DND-41 (cell line): Measurements from ENCODE around the gene AKAP6.

Experiments used
- EZH2 ChIP-seq: IDR thresholded peaks from 3 replicates; pipeline ENCODE4 v1.6.1; 2012; ENCODE audit warnings: borderline replicate concordance, low read depth, mild to moderate bottlenecking, moderate library complexity, low read length, inconsistent platforms; ENCODE audit not compliant: severe bottlenecking
- TF ChIP-seq, protein P1 (sequence below): IDR thresholded peaks from 2 replicates; pipeline ENCODE4 v1.5.1; 2012; ENCODE audit warnings: borderline replicate concordance, low read length, moderate library complexity, mild to moderate bottlenecking; ENCODE audit not compliant: poor library complexity, severe bottlenecking; ENCODE audit errors: extremely low read depth

DNA sequence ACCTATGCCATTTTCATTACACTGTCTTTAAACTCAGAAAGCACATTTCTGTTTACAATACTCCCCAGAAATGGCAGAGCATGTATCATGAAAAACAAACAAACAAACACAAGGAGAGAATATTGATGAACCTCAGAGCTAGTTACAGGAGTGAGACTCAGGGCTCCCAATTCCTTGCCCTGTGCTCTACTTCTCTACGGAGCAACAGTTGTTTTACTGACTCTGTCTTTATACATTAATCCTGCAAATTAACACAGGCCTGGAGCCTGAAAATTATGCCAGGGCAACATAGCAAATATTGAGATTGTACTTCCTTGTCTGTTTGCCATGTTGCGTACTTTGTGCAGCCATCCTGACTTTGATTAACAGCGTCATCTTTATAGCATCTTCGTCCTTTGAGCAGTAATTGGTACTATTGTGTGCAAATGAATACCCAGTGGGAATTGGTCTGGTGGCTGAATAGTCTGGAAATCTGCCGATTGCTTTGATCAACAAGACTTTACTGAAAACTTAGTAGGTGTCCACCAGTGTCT is 15.2 kb upstream of the AKAP6 start:
- TF ChIP-seq, protein P1, sequence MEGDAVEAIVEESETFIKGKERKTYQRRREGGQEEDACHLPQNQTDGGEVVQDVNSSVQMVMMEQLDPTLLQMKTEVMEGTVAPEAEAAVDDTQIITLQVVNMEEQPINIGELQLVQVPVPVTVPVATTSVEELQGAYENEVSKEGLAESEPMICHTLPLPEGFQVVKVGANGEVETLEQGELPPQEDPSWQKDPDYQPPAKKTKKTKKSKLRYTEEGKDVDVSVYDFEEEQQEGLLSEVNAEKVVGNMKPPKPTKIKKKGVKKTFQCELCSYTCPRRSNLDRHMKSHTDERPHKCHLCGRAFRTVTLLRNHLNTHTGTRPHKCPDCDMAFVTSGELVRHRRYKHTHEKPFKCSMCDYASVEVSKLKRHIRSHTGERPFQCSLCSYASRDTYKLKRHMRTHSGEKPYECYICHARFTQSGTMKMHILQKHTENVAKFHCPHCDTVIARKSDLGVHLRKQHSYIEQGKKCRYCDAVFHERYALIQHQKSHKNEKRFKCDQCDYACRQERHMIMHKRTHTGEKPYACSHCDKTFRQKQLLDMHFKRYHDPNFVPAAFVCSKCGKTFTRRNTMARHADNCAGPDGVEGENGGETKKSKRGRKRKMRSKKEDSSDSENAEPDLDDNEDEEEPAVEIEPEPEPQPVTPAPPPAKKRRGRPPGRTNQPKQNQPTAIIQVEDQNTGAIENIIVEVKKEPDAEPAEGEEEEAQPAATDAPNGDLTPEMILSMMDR, result no peak
- no peak for TF ChIP-seq EZH2
